CD14-positive monocyte (primary cell): ENCODE data around the gene NDST4. TPM values are rescaled to one million over a fixed set of nuclear protein-coding genes. Genes with fewer than 3 reads are reported as not detected.

Source experiments
- DNase-seq, 3 donors: peaks; one replicate each; pipeline ENCODE4 v3.0.0-alpha.2; 2011 to 2022
- H2AFZ ChIP-seq: 2 replicates; pipeline ENCODE4 v1.6.0; 2012; ENCODE audit warnings: mild to moderate bottlenecking, low read depth, low read length, inconsistent platforms; ENCODE audit not compliant: insufficient read depth, poor library complexity, severe bottlenecking
- H3K27ac ChIP-seq, 2 donors: 1 replicate in 1 of 2; 2 replicates in 1 of 2; pipeline ENCODE4 v1.5.1; 2012 to 2013; ENCODE audit warnings: low read length in 2 of 2, control low read depth in 1 of 2, inconsistent platforms in 1 of 2, low read depth in 1 of 2, mild to moderate bottlenecking in 1 of 2
- H3K27me3 ChIP-seq, 2 donors: one replicate each; pipeline versions ENCODE4 v1.6.0 to v1.6.1; 2011 to 2013; ENCODE audit warnings: low read length in 2 of 2; ENCODE audit not compliant: control insufficient read depth in 2 of 2, insufficient read depth in 2 of 2
- H3K36me3 ChIP-seq, 2 donors: replicated peaks in 1 of 2; 1 replicate in 1 of 2; 2 replicates in 1 of 2; pipeline versions ENCODE4 v1.5.1 to v1.6.1; 2012 to 2013; ENCODE audit warnings: low read length in 2 of 2, control low read depth in 1 of 2, inconsistent platforms in 1 of 2, mild to moderate bottlenecking in 1 of 2; ENCODE audit not compliant: insufficient read depth in 2 of 2, control insufficient read depth in 1 of 2
- H3K4me1 ChIP-seq, 2 donors: 1 replicate in 1 of 2; 2 replicates in 1 of 2; pipeline versions ENCODE4 v1.5.1 to v1.6.1; 2012 to 2013; ENCODE audit warnings: low read length in 2 of 2, control low read depth in 1 of 2, inconsistent platforms in 1 of 2, mild to moderate bottlenecking in 1 of 2, moderate library complexity in 1 of 2; ENCODE audit not compliant: insufficient read depth in 2 of 2, control insufficient read depth in 1 of 2
- H3K4me2 ChIP-seq: replicated peaks from 2 replicates; pipeline ENCODE3; 2012; ENCODE audit warnings: low read length, moderate library complexity, mild to moderate bottlenecking; ENCODE audit not compliant: poor library complexity, severe bottlenecking; ENCODE audit errors: extremely low read depth
- H3K4me3 ChIP-seq, 3 experiments: fragments of 200-600 bp in 1 of 3; sonication (generic) in 1 of 3; replicated peaks in 1 of 3; 1 replicate in 2 of 3; 2 replicates in 1 of 3; pipeline ENCODE4 v1.5.1; 2011 to 2013; ENCODE audit warnings: low read length in 3 of 3, mild to moderate bottlenecking in 3 of 3, control low read depth in 2 of 3, low read depth in 2 of 3, inconsistent platforms in 1 of 3, moderate library complexity in 1 of 3
- H3K79me2 ChIP-seq: 2 replicates; pipeline ENCODE4 v1.6.0; 2012; ENCODE audit warnings: mild to moderate bottlenecking, control low read depth, inconsistent platforms, low read length, moderate library complexity; ENCODE audit not compliant: insufficient read depth
- H3K9ac ChIP-seq: 2 replicates; pipeline ENCODE4 v1.6.0; 2017; ENCODE audit warnings: low read length, mild to moderate bottlenecking; ENCODE audit not compliant: insufficient read depth, poor library complexity, severe bottlenecking
- H3K9me3 ChIP-seq, 2 donors: replicated peaks in 1 of 2; 1 replicate in 1 of 2; 2 replicates in 1 of 2; pipeline versions ENCODE4 v1.5.1 to v1.6.1; 2012 to 2013; ENCODE audit warnings: low read length in 2 of 2, control low read depth in 1 of 2; ENCODE audit not compliant: control insufficient read depth in 1 of 2, insufficient read depth in 1 of 2
- H4K20me1 ChIP-seq: 2 replicates; pipeline ENCODE4 v1.6.0; 2012; ENCODE audit warnings: mild to moderate bottlenecking, low read length, control low read depth, moderate library complexity; ENCODE audit not compliant: insufficient read depth
- H3K27ac Mint-ChIP-seq, 7 donors: one replicate each; pipeline ENCODE4 v1.8.0; 2020; ENCODE audit warnings: mild to moderate bottlenecking in 7 of 7, mixed read lengths in 7 of 7, moderate library complexity in 6 of 7, inconsistent platforms in 2 of 7
- H3K27me3 Mint-ChIP-seq, 3 donors: one replicate each; pipeline ENCODE4 v1.8.0; 2021 to 2022; ENCODE audit warnings: low read depth in 3 of 3, mild to moderate bottlenecking in 3 of 3, mixed read lengths in 3 of 3, moderate library complexity in 3 of 3, inconsistent platforms in 1 of 3
- H3K36me3 Mint-ChIP-seq, 2 donors: one replicate each; pipeline ENCODE4 v1.8.0; 2020; ENCODE audit warnings: mixed read lengths in 2 of 2, inconsistent platforms in 1 of 2, mild to moderate bottlenecking in 1 of 2
- H3K4me1 Mint-ChIP-seq: one replicate; pipeline ENCODE4 v1.8.0; 2020; ENCODE audit warnings: mild to moderate bottlenecking, mixed read lengths
- H3K4me3 Mint-ChIP-seq, 2 donors: one replicate each; pipeline ENCODE4 v1.8.0; 2020; ENCODE audit warnings: mild to moderate bottlenecking in 2 of 2, mixed read lengths in 2 of 2, moderate library complexity in 1 of 2
- H3K9me3 Mint-ChIP-seq, 7 donors: one replicate each; pipeline ENCODE4 v1.8.0; 2020 to 2022; ENCODE audit warnings: mixed read lengths in 7 of 7, mild to moderate bottlenecking in 6 of 7, moderate library complexity in 6 of 7, inconsistent platforms in 2 of 7
- CTCF ChIP-seq: fragments of 200-600 bp; IDR thresholded peaks from one replicate; pipeline ENCODE4 v1.8.0; 2022; ENCODE audit warnings: antibody characterized with exemption, mild to moderate bottlenecking
- WGBS: methylation state at CpG from one replicate; pipeline ENCODE4 v1.1.5; 2013; ENCODE audit warnings: missing lambda C conversion rate; ENCODE audit not compliant: insufficient coverage; 5-methylcytosine and 5-hydroxymethylcytosine counted together
- intact Hi-C, 2 donors: fragments of 100-400 bp; cut with micrococcal nuclease; formaldehyde crosslinking; loops; one replicate each; pipeline versions ENCODE4 v1.15.0 to v1.15.1; 2023
- polyA plus RNA-seq, 3 donors: library from polyadenylated mRNA; depleted of rRNA in 1 of 3; unstranded in 2 of 3; stranded (reverse) in 1 of 3; fragments of 300-500 nt in 2 of 3; fragments of >200 nt in 1 of 3; fragmentation: Illumina TruSeq in 2 of 3; gene quantifications; 1 replicate in 2 of 3; 2 replicates in 1 of 3; pipeline ENCODE4 v1.2.3, GENCODE V29; 2012 to 2021

Gene NDST4
- polyA plus RNA-seq, 3 donors, result not detected

GRCh38 chr4:114945616-114946015 lies 167.8 kb downstream of the NDST4 start:
- H3K4me1 Mint-ChIP-seq, result no peaks in the 10 kb centered on the region
- no peaks in the 10 kb centered on the region for H3K4me1 ChIP-seq
- no peak for DNase-seq
- H3K36me3 Mint-ChIP-seq, result no peaks in the 10 kb centered on the region
- no peaks in the 10 kb centered on the region for H3K27me3 Mint-ChIP-seq
- H3K27me3 ChIP-seq, result no peaks in the 10 kb centered on the region
- H3K9ac ChIP-seq, result no peak overlapping the region
- no peak overlapping the region for H3K27ac Mint-ChIP-seq
- no peak overlapping the region for H2AFZ ChIP-seq
- intact Hi-C loops, result no loop called here
- H3K36me3 ChIP-seq, result no peaks in the 10 kb centered on the region
- H3K4me2 ChIP-seq, result no peak overlapping the region
- H3K27ac ChIP-seq, result no peak overlapping the region
- H3K9me3 Mint-ChIP-seq, result peaks cover 0 to 3% (median 0%) of the 10 kb centered on the region in 7 donors
- no peaks in the 10 kb centered on the region for H4K20me1 ChIP-seq
- no peak overlapping the region for H3K4me3 ChIP-seq
- no CpG with 5 or more reads among the region's 1 CpG for WGBS
- H3K79me2 ChIP-seq, result no peaks in the 10 kb centered on the region
- no peak for TF ChIP-seq CTCF
- no peak overlapping the region for H3K4me3 Mint-ChIP-seq
- no peaks in the 10 kb centered on the region for H3K9me3 ChIP-seq

- no peaks in the 10 kb centered on the region for H4K20me1 ChIP-seq
- Mint-ChIP-seq H3K36me3 (no peaks in the 10 kb centered on the region), H3K27me3 (no peaks in the 10 kb centered on the region), H3K4me3 (no peak overlapping the region), H3K9me3 (peaks cover 0 to 3% (median 0%) of the 10 kb centered on the region in 7 donors), H3K4me1 (no peaks in the 10 kb centered on the region), H3K27ac (no peak overlapping the region)
- H3K27ac ChIP-seq, result no peak overlapping the region
- intact Hi-C loops, result no loop called here
- no peak overlapping the region for H3K4me3 ChIP-seq
- TF ChIP-seq CTCF, result no peak
- no peaks in the 10 kb centered on the region for H3K36me3 ChIP-seq
- no peaks in the 10 kb centered on the region for H3K9me3 ChIP-seq
- no peak overlapping the region for H3K4me2 ChIP-seq
- no peaks in the 10 kb centered on the region for H3K4me1 ChIP-seq
- no peaks in the 10 kb centered on the region for H3K27me3 ChIP-seq
- no peak overlapping the region for H2AFZ ChIP-seq
- DNase-seq, result no peak
- 78% methylated on average over 1 of the region's 2 CpGs for WGBS
- no peak overlapping the region for H3K9ac ChIP-seq
- no peaks in the 10 kb centered on the region for H3K79me2 ChIP-seq
These were observed 171.9 kb downstream of the NDST4 start for GRCh38 chr4:114941503-114941902.
